ENCODE results near the gene CYP39A1. TPM values are rescaled to one million over a fixed set of nuclear protein-coding genes. Genes with fewer than 3 reads are reported as not detected.
"Not testable (repeated sequence)": the region's sequence is repeated elsewhere in the genome, so short reads cannot be mapped to it uniquely, and the experiment has no call there.

Gene CYP39A1
- total RNA-seq, 2 donors from 2014 or later: 0.68 to 1.1 TPM

DNA sequence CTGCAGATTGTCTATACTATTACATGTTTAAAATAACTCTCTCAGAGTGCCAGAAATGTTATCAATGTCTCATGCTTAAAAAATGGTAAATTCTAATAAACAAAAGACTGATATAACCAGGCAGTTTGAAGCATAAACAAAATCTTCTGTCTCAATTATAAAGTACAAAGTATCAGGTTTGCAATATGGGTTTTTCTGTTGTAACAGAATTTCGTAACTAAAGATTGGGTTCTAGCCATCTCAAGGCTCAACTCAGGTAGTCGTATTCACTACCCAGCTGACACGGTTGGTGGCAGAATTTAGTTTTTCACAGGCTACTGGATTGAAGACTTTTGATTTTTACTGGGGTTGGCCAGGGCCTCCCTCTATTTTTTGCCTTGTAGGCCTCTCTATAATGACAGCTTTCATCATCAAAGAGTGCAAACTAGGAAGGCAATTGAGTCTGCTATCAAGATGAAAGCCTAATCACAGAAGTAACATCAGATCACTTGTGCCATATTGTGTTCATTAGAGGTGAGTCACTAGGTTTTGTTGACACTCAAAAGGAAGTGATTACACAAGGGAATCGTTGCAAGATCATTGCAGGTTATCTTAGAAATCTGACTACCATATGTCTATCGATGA is 3.6 kb downstream of the CYP39A1 start:
- Histone ChIP-seq H3K27me3 (replicated peaks; ENCODE audit: insufficient read depth) (no peaks in the 10 kb centered on the region), H3K36me3 (no peaks in the 10 kb centered on the region), H3K4me3 (no peak overlapping the region), H3K27ac (no peak overlapping the region), H3K9me3 (no peaks in the 10 kb centered on the region), H3K4me1 (ENCODE audit: control insufficient read depth in 1 of 2, low read depth in 2 of 2) (peaks cover 3 to 12% of the 10 kb centered on the region in 2 donors)
- DNase-seq (ENCODE audit: low spot score) (no peak), ATAC-seq (ENCODE audit: insufficient number of reproducible peaks, low FRiP score, low read depth) (no peak)
- TF ChIP-seq CTCF (IDR thresholded peaks at IDR 0.05): no peak

DNA sequence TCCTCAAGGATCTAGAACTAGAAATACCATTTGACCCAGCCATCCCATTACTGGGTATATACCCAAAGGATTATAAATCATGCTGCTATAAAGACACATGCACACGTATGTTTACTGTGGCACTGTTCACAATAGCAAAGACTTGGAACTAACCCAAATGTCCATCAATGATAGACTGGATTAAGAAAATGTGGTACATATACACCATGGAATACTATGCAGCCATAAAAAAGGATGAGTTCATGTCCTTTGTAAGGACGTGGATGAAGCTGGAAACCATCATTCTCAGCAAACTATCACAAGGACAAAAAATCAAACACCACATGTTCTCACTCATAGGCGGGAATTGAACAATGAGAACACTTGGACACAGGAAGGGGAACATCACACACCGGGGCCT is 4.5 kb downstream of the CYP39A1 start:
- H3K4me1 ChIP-seq (ENCODE audit: control insufficient read depth in 1 of 2, low read depth in 2 of 2); H3K36me3 ChIP-seq; H3K27ac ChIP-seq; DNase-seq (ENCODE audit: low spot score); ATAC-seq (ENCODE audit: insufficient number of reproducible peaks, low FRiP score, low read depth); H3K4me3 ChIP-seq; H3K27me3 ChIP-seq (replicated peaks; ENCODE audit: insufficient read depth); H3K9me3 ChIP-seq: not testable (repeated sequence)

GRCh38 chr6:46645265-46645664 is 7.4 kb downstream of the CYP39A1 start:
- no peak for DNase-seq (ENCODE audit: low spot score)
- Histone ChIP-seq H3K27me3 (replicated peaks; ENCODE audit: insufficient read depth) (no peaks in the 10 kb centered on the region), H3K4me3 (no peak overlapping the region), H3K9me3 (no peaks in the 10 kb centered on the region), H3K36me3 (no peaks in the 10 kb centered on the region), H3K27ac (no peak overlapping the region), H3K4me1 (ENCODE audit: control insufficient read depth in 1 of 2, low read depth in 2 of 2) (no peaks in the 10 kb centered on the region)
- no peak for ATAC-seq (ENCODE audit: insufficient number of reproducible peaks, low FRiP score, low read depth)
- no peak for TF ChIP-seq CTCF (IDR thresholded peaks at IDR 0.05)

DNA sequence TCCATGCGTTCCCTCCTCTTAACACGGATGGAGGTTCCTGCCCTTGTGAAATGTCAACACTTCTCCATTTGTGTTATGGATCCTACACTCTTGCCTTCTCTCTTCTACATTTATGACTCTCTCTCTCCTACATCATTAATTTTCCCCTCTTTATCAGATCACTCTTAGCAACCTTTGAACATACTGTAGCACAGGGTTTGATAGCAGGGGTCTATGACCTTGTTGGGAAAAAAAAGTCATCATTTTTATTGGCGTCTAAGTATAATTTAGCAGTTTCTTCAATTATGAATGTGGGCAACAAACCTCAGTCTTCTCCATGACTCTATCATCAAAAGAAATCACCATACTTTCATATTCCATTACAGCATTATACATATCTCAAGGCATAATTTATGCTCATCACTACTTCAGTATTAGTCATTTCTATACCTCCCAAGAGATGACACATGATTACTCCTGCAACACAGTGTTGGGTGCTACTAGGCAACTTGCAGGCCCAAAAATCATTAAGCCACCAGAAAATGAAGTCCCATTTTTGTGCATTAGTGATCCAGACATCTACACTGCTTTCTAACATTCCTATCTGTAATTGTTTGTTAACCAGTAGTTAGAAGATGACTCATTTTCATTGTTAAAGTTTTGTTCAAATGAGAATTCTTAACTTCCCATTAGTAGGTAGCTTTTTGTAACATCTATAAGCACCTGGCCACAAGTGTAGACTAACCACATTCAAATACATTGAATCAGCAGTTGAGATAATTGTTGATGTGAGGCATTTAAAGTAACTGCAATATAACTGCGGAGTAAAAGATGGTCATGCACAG is 9.5 kb downstream of the CYP39A1 start:
- no peaks in the 10 kb centered on the region for H3K4me1 ChIP-seq (ENCODE audit: control insufficient read depth in 1 of 2, low read depth in 2 of 2)
- H3K27ac ChIP-seq: no peak overlapping the region
- no peaks in the 10 kb centered on the region for H3K9me3 ChIP-seq
- no peaks in the 10 kb centered on the region for H3K27me3 ChIP-seq (replicated peaks; ENCODE audit: insufficient read depth)
- no peak for TF ChIP-seq CTCF (IDR thresholded peaks at IDR 0.05)
- no peaks in the 10 kb centered on the region for H3K36me3 ChIP-seq
- no peak overlapping the region for H3K4me3 ChIP-seq
- DNase-seq (ENCODE audit: low spot score): no peak
- no peak for ATAC-seq (ENCODE audit: insufficient number of reproducible peaks, low FRiP score, low read depth)

- DNase-seq (ENCODE audit: low spot score): no peak
- ATAC-seq (ENCODE audit: insufficient number of reproducible peaks, low FRiP score, low read depth): no peak
- H3K27ac ChIP-seq: no peak overlapping the region
- no peaks in the 10 kb centered on the region for H3K27me3 ChIP-seq (replicated peaks; ENCODE audit: insufficient read depth)
- no peak for TF ChIP-seq CTCF (IDR thresholded peaks at IDR 0.05)
- no peaks in the 10 kb centered on the region for H3K4me1 ChIP-seq (ENCODE audit: control insufficient read depth in 1 of 2, low read depth in 2 of 2)
- no peak overlapping the region for H3K4me3 ChIP-seq
- no peaks in the 10 kb centered on the region for H3K36me3 ChIP-seq
- no peaks in the 10 kb centered on the region for H3K9me3 ChIP-seq
Measured at GRCh38 chr6:46638650-46639049, 14.0 kb downstream of the CYP39A1 start.

Data from thoracic aorta (tissue), 2 donors.